Measurements from ENCODE around the gene CACNA1B.

Gene CACNA1B

DNA sequence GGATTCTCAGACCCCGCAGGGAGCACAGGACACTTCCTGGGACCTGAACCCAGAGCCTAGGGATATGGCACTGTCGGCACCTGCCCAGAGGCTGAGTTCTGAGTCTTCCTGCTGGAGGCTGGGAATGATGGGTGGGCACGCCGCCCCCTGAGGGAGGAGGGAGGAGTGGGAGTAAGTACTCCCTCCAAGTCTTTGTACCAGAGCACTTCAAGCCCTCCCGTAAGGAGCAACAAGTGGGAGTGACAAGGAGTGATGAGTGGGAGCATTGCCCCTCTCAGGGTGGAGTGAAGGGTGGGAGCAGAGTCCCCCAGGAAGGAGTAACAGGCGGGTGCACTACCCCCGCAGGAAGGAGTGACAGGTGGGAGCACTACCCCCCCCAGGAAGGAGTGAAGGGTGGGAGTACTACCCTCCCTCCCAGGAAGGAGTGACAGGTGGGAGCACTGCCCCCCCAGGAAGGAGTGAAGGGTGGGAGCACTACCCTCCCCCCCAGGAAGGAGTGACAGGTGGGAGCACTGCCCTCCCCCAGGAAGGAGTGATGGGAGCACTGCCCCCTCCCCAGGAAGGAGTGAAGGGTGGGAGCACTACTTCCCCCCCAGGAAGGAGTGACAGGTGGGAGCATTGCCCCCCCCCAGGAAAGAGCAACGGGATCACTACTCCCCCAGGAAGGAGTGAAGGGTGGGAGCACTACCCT lies 100.1 kb downstream of the CACNA1B start:
- TF ChIP-seq, protein P1, sequence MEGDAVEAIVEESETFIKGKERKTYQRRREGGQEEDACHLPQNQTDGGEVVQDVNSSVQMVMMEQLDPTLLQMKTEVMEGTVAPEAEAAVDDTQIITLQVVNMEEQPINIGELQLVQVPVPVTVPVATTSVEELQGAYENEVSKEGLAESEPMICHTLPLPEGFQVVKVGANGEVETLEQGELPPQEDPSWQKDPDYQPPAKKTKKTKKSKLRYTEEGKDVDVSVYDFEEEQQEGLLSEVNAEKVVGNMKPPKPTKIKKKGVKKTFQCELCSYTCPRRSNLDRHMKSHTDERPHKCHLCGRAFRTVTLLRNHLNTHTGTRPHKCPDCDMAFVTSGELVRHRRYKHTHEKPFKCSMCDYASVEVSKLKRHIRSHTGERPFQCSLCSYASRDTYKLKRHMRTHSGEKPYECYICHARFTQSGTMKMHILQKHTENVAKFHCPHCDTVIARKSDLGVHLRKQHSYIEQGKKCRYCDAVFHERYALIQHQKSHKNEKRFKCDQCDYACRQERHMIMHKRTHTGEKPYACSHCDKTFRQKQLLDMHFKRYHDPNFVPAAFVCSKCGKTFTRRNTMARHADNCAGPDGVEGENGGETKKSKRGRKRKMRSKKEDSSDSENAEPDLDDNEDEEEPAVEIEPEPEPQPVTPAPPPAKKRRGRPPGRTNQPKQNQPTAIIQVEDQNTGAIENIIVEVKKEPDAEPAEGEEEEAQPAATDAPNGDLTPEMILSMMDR (IDR thresholded peaks at IDR 0.05): no peak
- Histone ChIP-seq H3K27me3 (no peaks in the 10 kb centered on the region), H3K4me3 (ENCODE audit: low read depth in 1 of 2, low read length in 1 of 2) (no peak overlapping the region), H3K4me1 (ENCODE audit: control insufficient read depth in 1 of 2, insufficient read depth in 1 of 2, low read depth in 1 of 2, low read length in 1 of 2) (no peaks in the 10 kb centered on the region), H3K27ac (no peak overlapping the region), H3K36me3 (no peaks in the 10 kb centered on the region), H3K9me3 (no peaks in the 10 kb centered on the region)

DNA sequence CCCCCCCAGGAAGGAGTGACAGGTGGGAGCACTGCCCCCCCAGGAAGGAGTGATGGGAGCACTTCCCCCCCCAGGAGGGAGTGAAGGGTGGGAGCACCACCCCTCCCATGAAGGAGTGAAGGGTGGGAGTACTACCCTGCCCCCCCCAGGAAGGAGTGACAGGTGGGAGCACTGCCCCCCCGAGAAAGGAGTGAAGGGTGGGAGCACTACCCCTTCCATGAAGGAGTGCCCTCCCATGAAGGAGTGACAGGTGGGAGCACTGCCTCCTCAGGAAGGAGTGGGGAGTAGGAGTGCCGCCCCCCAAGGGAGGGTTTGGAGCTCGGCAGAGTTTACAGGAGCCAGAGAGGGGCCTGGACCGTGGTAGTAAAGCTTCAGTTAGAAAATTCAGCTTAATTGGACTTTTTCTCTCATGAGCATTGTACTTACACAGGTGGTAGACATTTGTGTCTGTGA lies 100.7 kb downstream of the CACNA1B start:
- TF ChIP-seq, protein P1 (IDR thresholded peaks at IDR 0.05): no peak
- H3K4me3 ChIP-seq (ENCODE audit: low read depth in 1 of 2, low read length in 1 of 2): no peak overlapping the region
- no peaks in the 10 kb centered on the region for H3K27me3 ChIP-seq
- H3K36me3 ChIP-seq: no peaks in the 10 kb centered on the region
- H3K9me3 ChIP-seq: no peaks in the 10 kb centered on the region
- H3K4me1 ChIP-seq (ENCODE audit: control insufficient read depth in 1 of 2, insufficient read depth in 1 of 2, low read depth in 1 of 2, low read length in 1 of 2): no peaks in the 10 kb centered on the region
- no peak overlapping the region for H3K27ac ChIP-seq

DNA sequence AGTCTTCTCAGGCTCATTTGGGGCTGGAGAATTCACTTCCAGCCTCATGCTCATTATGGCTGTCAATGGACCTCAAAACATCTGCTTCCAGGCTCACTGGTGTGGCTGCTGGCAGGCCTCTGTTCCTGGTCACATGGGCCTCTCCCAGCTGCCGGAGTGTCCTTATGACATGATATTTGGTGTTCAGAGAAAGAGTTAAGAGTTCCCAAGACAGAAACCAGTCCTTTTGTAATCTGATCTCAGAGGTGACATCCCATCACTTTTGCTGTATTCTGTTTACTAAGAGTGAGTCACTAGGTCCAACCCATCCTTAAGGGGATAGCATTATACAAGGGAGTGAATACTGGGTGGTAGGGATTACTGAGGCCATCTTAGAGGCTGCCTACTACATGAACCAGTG lies 104.6 kb downstream of the CACNA1B start:
- Histone ChIP-seq H3K27ac (no peak overlapping the region), H3K4me1 (ENCODE audit: control insufficient read depth in 1 of 2, insufficient read depth in 1 of 2, low read depth in 1 of 2, low read length in 1 of 2) (no peaks in the 10 kb centered on the region), H3K9me3 (no peaks in the 10 kb centered on the region), H3K27me3 (no peaks in the 10 kb centered on the region), H3K36me3 (no peaks in the 10 kb centered on the region), H3K4me3 (ENCODE audit: low read depth in 1 of 2, low read length in 1 of 2) (no peak overlapping the region)
- TF ChIP-seq, protein P1 (IDR thresholded peaks at IDR 0.05): no peak

DNA sequence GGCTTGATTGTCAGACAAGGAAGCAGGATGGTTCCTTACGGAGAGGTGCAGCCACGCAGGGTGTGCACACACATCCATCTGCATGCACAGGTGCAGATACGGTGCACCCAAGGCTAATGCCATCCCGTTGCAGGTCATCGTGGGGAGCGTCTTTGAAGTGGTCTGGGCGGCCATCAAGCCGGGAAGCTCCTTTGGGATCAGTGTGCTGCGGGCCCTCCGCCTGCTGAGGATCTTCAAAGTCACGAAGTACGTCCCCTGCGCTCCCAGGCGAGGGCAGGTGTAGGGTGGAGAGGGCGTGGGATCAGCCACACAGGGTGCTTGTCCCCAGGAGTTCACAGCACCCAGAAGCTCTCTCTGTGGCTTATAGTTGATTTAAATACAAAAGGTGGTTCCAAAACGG lies 106.4 kb downstream of the CACNA1B start:
- Histone ChIP-seq H3K4me3 (ENCODE audit: low read depth in 1 of 2, low read length in 1 of 2) (no peak overlapping the region), H3K36me3 (no peaks in the 10 kb centered on the region), H3K4me1 (ENCODE audit: control insufficient read depth in 1 of 2, insufficient read depth in 1 of 2, low read depth in 1 of 2, low read length in 1 of 2) (no peaks in the 10 kb centered on the region), H3K9me3 (no peaks in the 10 kb centered on the region), H3K27me3 (no peaks in the 10 kb centered on the region), H3K27ac (no peak overlapping the region)
- TF ChIP-seq, protein P1 (IDR thresholded peaks at IDR 0.05): no peak

DNA sequence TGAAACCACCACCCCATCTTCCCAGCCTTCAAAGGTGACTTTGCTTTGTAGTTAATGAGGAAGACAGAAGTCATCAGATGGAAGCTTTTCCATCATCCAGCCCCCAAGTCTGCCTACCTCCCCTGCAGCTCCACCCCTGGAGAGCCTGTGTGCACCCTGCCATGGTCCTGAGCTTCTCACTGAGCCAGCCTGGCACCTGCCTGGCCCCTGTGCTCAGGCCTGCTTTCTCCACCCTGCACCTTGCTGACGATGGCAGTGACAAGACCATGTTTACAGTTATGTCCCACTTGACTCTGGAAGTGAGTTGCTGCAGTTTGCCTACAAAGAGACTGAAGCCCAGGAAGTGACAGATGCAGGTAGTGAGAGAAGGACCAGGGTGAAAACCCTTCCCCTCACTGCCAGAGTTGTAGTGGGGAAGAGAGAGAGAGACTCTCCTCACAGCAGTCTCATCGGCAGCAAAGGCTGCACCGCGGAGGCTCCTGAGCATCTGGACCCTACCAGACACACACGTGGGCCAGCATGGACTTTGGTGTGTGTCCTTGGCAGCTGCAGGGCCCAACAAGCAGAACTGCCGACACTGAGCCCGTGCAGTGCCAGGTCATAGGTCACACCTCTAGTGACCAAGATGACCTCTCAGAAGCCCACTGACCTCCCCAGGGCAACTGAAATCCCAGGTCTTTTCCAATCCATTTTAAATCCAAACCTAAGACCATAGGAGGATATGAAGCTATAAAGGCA lies 107.1 kb downstream of the CACNA1B start:
- TF ChIP-seq, protein P1 (IDR thresholded peaks at IDR 0.05): no peak
- no peaks in the 10 kb centered on the region for H3K9me3 ChIP-seq
- H3K4me1 ChIP-seq (ENCODE audit: control insufficient read depth in 1 of 2, insufficient read depth in 1 of 2, low read depth in 1 of 2, low read length in 1 of 2): no peaks in the 10 kb centered on the region
- H3K27ac ChIP-seq: no peak overlapping the region
- no peaks in the 10 kb centered on the region for H3K36me3 ChIP-seq
- no peaks in the 10 kb centered on the region for H3K27me3 ChIP-seq
- H3K4me3 ChIP-seq (ENCODE audit: low read depth in 1 of 2, low read length in 1 of 2): no peak overlapping the region

Data from neutrophil (primary cell).